K562 (cell line): ENCODE measurements around the gene ZNF594. TPM values are rescaled to one million over a fixed set of nuclear protein-coding genes. Genes with fewer than 3 reads are reported as not detected.
A peak's percentile ranks its signal among the peaks of the same experiment; 100 is the strongest.

Source experiments
- ATAC-seq: fragments of 200-7000 bp; cut with Tn5 transposase; 3 replicates; pipeline ENCODE4 v1.9.1; 2020; ENCODE audit warnings: moderate library complexity
- Bru-seq: library from RNA; stranded (reverse); fragments of 400-500 nt; gene quantifications from one replicate; lab custom pipeline; 2021; lab: Mats Ljungman, UMichigan
- BruChase-seq, 2 experiments: library from RNA; stranded (reverse); fragments of 400-500 nt; gene quantifications; one replicate each; lab custom pipeline; 2021; lab: Mats Ljungman, UMichigan
- BruUV-seq: library from RNA; stranded (reverse); fragments of 400-500 nt; replicated peaks from 2 replicates; lab custom pipeline; 2021; lab: Mats Ljungman, UMichigan
- CTCF ChIA-PET: fragments of 300-600 bp; formaldehyde crosslinking; extraction: SDS; loops from one replicate; lab custom pipeline; 2021; ENCODE audit warnings: low intra/inter-chr PET ratio; lab: Yijun Ruan, JAX
- POLR2A ChIA-PET: fragments of 300-600, 350-650 bp; sonication (Branson Sonifier 250); formaldehyde crosslinking; extraction: SDS; loops from one replicate; lab custom pipeline; 2021; ENCODE audit warnings: antibody characterized with exemption, inconsistent platforms; lab: Yijun Ruan, JAX
- DNase-seq, 4 experiments: peaks; one replicate each; pipeline versions ENCODE4 v3.0.0 to v3.0.0-alpha.2; 2011 to 2018; ENCODE audit warnings: low spot score in 3 of 4, mixed read lengths in 3 of 4; ENCODE audit errors: extremely low read depth in 1 of 4
- FAIRE-seq: peaks from 2 replicates; lab custom pipeline; 2011; peaks lifted over from hg19 to GRCh38; lab: Jason Lieb, UNC
- H2AFZ ChIP-seq: 2 replicates; pipeline ENCODE4 v1.6.0; 2011; ENCODE audit warnings: low read depth, low read length, control low read depth, inconsistent platforms
- H3K27ac ChIP-seq: fragments of 200-600 bp; 3 replicates; pipeline ENCODE4 v1.8.0; 2011; ENCODE audit warnings: low read depth, mild to moderate bottlenecking, control low read depth, inconsistent platforms, low read length, moderate library complexity, mixed read lengths; ENCODE audit errors: extremely low read depth
- H3K27me3 ChIP-seq, 2 experiments: fragments of 300-600 bp in 1 of 2; 2 replicates in 1 of 2; 3 replicates in 1 of 2; pipeline versions ENCODE4 v1.6.0 to v1.8.0; 2011; ENCODE audit warnings: inconsistent platforms in 2 of 2, low read length in 2 of 2, mild to moderate bottlenecking in 1 of 2, mixed read lengths in 1 of 2, moderate library complexity in 1 of 2; ENCODE audit not compliant: control insufficient read depth in 2 of 2, insufficient read depth in 2 of 2
- H3K36me3 ChIP-seq: fragments of 300-600 bp; 3 replicates; pipeline ENCODE4 v1.8.0; 2011; ENCODE audit warnings: mild to moderate bottlenecking, low read length, inconsistent platforms; ENCODE audit not compliant: control insufficient read depth, insufficient read depth
- H3K4me1 ChIP-seq, 2 experiments: fragments of 200-600 bp in 1 of 2; replicated peaks in 1 of 2; 2 replicates in 1 of 2; 3 replicates in 1 of 2; pipeline versions ENCODE4 v1.5.1 to v1.8.0; 2011; ENCODE audit warnings: inconsistent platforms in 2 of 2, low read length in 2 of 2, mild to moderate bottlenecking in 1 of 2, mixed read lengths in 1 of 2, moderate library complexity in 1 of 2; ENCODE audit not compliant: control insufficient read depth in 2 of 2, insufficient read depth in 2 of 2
- H3K4me2 ChIP-seq: 2 replicates; pipeline ENCODE4 v1.6.1; 2011; ENCODE audit warnings: low read length, control low read depth, inconsistent platforms, mixed read lengths; ENCODE audit not compliant: insufficient read depth
- H3K4me3 ChIP-seq: fragments of 200-600 bp; sonication (generic), shearing (Covaris generic); 2 replicates; pipeline ENCODE4 v1.5.1; 2016; ENCODE audit warnings: control low read depth, inconsistent platforms
- H3K79me2 ChIP-seq: fragments of 200-600 bp; 3 replicates; pipeline ENCODE4 v1.8.0; 2011; ENCODE audit warnings: low read length, inconsistent platforms; ENCODE audit not compliant: control insufficient read depth, insufficient read depth
- H3K9ac ChIP-seq, 2 experiments: 2 replicates each; pipeline versions ENCODE4 v1.6.0 to v1.6.1; 2011; ENCODE audit warnings: low read depth in 2 of 2, low read length in 2 of 2, control low read depth in 1 of 2, inconsistent platforms in 1 of 2, mild to moderate bottlenecking in 1 of 2, mixed read lengths in 1 of 2; ENCODE audit not compliant: insufficient read depth in 1 of 2
- H3K9me1 ChIP-seq: one replicate; pipeline ENCODE4 v1.6.0; 2011; ENCODE audit warnings: inconsistent platforms, mild to moderate bottlenecking, low read length, moderate library complexity; ENCODE audit not compliant: control insufficient read depth, insufficient read depth
- H3K9me3 ChIP-seq: replicated peaks from 2 replicates; pipeline ENCODE4 v1.5.1; 2011; ENCODE audit warnings: low read depth, low read length, inconsistent platforms; ENCODE audit not compliant: control insufficient read depth, insufficient read depth
- H4K20me1 ChIP-seq: replicated peaks from 2 replicates; pipeline ENCODE4 v1.6.1; 2011; ENCODE audit warnings: low read length, inconsistent platforms, mixed read lengths; ENCODE audit not compliant: control insufficient read depth, insufficient read depth
- NFE2 ChIP-seq: IDR thresholded peaks from 2 replicates; pipeline ENCODE4 v1.6.1; 2014; ENCODE audit warnings: antibody characterized with exemption, low read depth
- NR2C2 ChIP-seq, 2 experiments: fragments of 200-800 bp in 1 of 2; sonication (Bioruptor generic) in 1 of 2; sonication (generic) in 1 of 2; formaldehyde crosslinking in 1 of 2; IDR thresholded peaks; 2 replicates each; pipeline versions ENCODE4 v1.6.1 to v1.8.0; 2016 to 2022; ENCODE audit warnings: mild to moderate bottlenecking in 1 of 2, missing compliant biosample characterization in 1 of 2, missing genetic modification characterization in 1 of 2, missing genetic modification reagents in 1 of 2
- RBFOX2 ChIP-seq: fragments of 200-400 bp; formaldehyde crosslinking; IDR thresholded peaks from 2 replicates; pipeline ENCODE4 v1.6.1; 2017; ENCODE audit warnings: low read depth, mild to moderate bottlenecking, low read length, moderate library complexity
- ZBTB7A ChIP-seq: IDR thresholded peaks from 2 replicates; pipeline ENCODE4 v1.6.1; 2011; ENCODE audit warnings: low read depth, mild to moderate bottlenecking, low read length, moderate library complexity, borderline replicate concordance; ENCODE audit not compliant: control insufficient read depth
- WGBS: fragments of 100-300 bp; shearing (Covaris generic); methylation state at CpG from one replicate; pipeline ENCODE4 v1.1.6; 2016; ENCODE audit warnings: low coverage, mixed read lengths; ENCODE audit not compliant: insufficient coverage; ENCODE audit errors: missing lambda C conversion rate; 5-methylcytosine and 5-hydroxymethylcytosine counted together
- in situ Hi-C: fragments of 300-500 bp; cut with MboI; formaldehyde crosslinking; loops from 4 replicates; pipeline ENCODE4 v1.15.0; 2018; ENCODE audit warnings: inconsistent platforms, mixed read lengths
- intact Hi-C: fragments of 100-400 bp; cut with micrococcal nuclease; formaldehyde crosslinking; loops from 2 replicates; pipeline ENCODE4 v1.14.2; 2022
- long read RNA-seq, 3 experiments: library from polyadenylated mRNA in 2 of 3; library from RNA in 1 of 3; unstranded in 2 of 3; stranded (forward) in 1 of 3; transcript quantifications; one replicate each; pipeline ENCODE4 v2.0.0, GENCODE V29; 2019 to 2022
- polyA minus RNA-seq, 3 experiments: library from RNA; depleted of rRNA, polyadenylated mRNA; stranded (reverse); fragments of >200 nt; gene quantifications; 2 replicates each; pipeline ENCODE4 v1.2.3, GENCODE V29; 2011
- polyA plus RNA-seq, 8 experiments: library from polyadenylated mRNA; depleted of rRNA in 4 of 8; stranded (reverse) in 5 of 8; unstranded in 3 of 8; fragments of >200 nt; fragmentation: Nextera tagmentation in 2 of 8; fragmentation: Illumina TruSeq in 1 of 8; extraction: Ambion mirVana in 2 of 8; extraction: Trizol in 1 of 8; gene quantifications; 2 replicates each; pipeline versions ENCODE4 v1.2.1 to v1.2.3, GENCODE V29; 2011 to 2014; ENCODE audit warnings: inconsistent platforms in 1 of 8, missing spikeins in 1 of 8
- total RNA-seq, 7 experiments: library from RNA; depleted of rRNA in 6 of 7; stranded (reverse); fragments of >200 nt in 6 of 7; fragmentation: Illumina TruSeq in 2 of 7; extraction: Trizol in 2 of 7; gene quantifications; 2 replicates each; pipeline versions ENCODE4 v1.2.1 to v1.2.3, GENCODE V29; 2011 to 2021; ENCODE audit warnings: low replicate concordance in 1 of 7
- TF ChIP-seq, protein P1 (sequence below), 3 experiments: fragments of 200-800 bp in 1 of 3; fragments of 250-450 bp in 1 of 3; fragments of 450-650 bp in 1 of 3; sonication (Bioruptor Pico) in 1 of 3; sonication (Bioruptor generic) in 1 of 3; formaldehyde crosslinking in 1 of 3; IDR thresholded peaks; 2 replicates each; pipeline versions ENCODE4 v1.6.1 to v1.8.0; 2016 to 2022; ENCODE audit warnings: mild to moderate bottlenecking in 2 of 3, missing genetic modification characterization in 2 of 3, missing compliant biosample characterization in 1 of 3, moderate library complexity in 1 of 3
- TF ChIP-seq, protein P2 (sequence below), 2 experiments: fragments of 200-800 bp in 1 of 2; sonication (Bioruptor generic) in 1 of 2; sonication (generic) in 1 of 2; formaldehyde crosslinking in 1 of 2; IDR thresholded peaks in 1 of 2; conservative IDR thresholded peaks in 1 of 2; 2 replicates each; pipeline versions ENCODE4 v1.5.0 to v1.6.1; 2016 to 2020; ENCODE audit warnings: missing compliant biosample characterization in 1 of 2, missing genetic modification characterization in 1 of 2, missing genetic modification reagents in 1 of 2

The ZNF594 gene
- total RNA-seq (2011; cell fraction: chromatin; rRNA removed; ENCODE audit: low replicate concordance): 6.0 and 8.7 TPM in 2 replicates
- total RNA-seq (2011; cell fraction: nucleolus; rRNA removed): 6.2 and 6.3 TPM in 2 replicates
- total RNA-seq (2011; cell fraction: nucleoplasm; rRNA removed): 6.0 and 6.5 TPM in 2 replicates
- total RNA-seq (2014; rRNA removed): 3.4 and 4.5 TPM in 2 replicates
- 3.3 and 3.6 TPM in 2 replicates for total RNA-seq (2014; rRNA removed; fragmentation: Illumina TruSeq; extraction: Trizol)
- total RNA-seq (2015; rRNA removed; fragmentation: Illumina TruSeq; extraction: Trizol): 3.2 and 3.5 TPM in 2 replicates
- 2.2 and 2.7 TPM in 2 replicates for total RNA-seq (2021)
- polyA plus RNA-seq (2011; rRNA removed): 2.5 and 2.6 TPM in 2 replicates
- 0.97 and 1.5 TPM in 2 replicates for polyA plus RNA-seq (2011; cell fraction: cytosol; rRNA removed)
- 3.4 and 4.6 TPM in 2 replicates for polyA plus RNA-seq (2011; cell fraction: nucleus; rRNA removed)
- polyA plus RNA-seq (2012): 1.3 and 3.0 TPM in 2 replicates
- 1.9 and 2.0 TPM in 2 replicates for polyA plus RNA-seq (2014; fragmentation: Illumina TruSeq; extraction: Trizol)
- under 1 TPM; 0.24 to 0.41 TPM for polyA plus RNA-seq (2014; fragmentation: Nextera tagmentation; extraction: Ambion mirVana)
- 4.1 and 4.7 TPM in 2 replicates for polyA plus RNA-seq (2014; rRNA removed)
- 2.0 and 4.0 TPM in 2 replicates for polyA minus RNA-seq (2011; rRNA and poly(A)+ RNA removed)
- polyA minus RNA-seq (2011; cell fraction: cytosol; rRNA and poly(A)+ RNA removed): 1.3 and 3.5 TPM in 2 replicates
- 6.1 and 8.3 TPM in 2 replicates for polyA minus RNA-seq (2011; cell fraction: nucleus; rRNA and poly(A)+ RNA removed)
- Bru-seq, nascent RNA: percentile 67 among the genes with signal in this experiment
- percentile 65 among the genes with signal in this experiment for BruChase-seq, experiment 1, labeled RNA remaining after a 2-hour chase
- percentile 53 among the genes with signal in this experiment for BruChase-seq, experiment 2, labeled RNA remaining after a 6-hour chase
- long read RNA-seq, experiment 1, partial matches to known transcripts: 0 of 2 reads
- long read RNA-seq, experiment 1, other reads (novel, unspliced or antisense): 1 of 2 reads
- long read RNA-seq, experiment 2: 0 reads
- long read RNA-seq, experiment 3: 0 reads

DNA sequence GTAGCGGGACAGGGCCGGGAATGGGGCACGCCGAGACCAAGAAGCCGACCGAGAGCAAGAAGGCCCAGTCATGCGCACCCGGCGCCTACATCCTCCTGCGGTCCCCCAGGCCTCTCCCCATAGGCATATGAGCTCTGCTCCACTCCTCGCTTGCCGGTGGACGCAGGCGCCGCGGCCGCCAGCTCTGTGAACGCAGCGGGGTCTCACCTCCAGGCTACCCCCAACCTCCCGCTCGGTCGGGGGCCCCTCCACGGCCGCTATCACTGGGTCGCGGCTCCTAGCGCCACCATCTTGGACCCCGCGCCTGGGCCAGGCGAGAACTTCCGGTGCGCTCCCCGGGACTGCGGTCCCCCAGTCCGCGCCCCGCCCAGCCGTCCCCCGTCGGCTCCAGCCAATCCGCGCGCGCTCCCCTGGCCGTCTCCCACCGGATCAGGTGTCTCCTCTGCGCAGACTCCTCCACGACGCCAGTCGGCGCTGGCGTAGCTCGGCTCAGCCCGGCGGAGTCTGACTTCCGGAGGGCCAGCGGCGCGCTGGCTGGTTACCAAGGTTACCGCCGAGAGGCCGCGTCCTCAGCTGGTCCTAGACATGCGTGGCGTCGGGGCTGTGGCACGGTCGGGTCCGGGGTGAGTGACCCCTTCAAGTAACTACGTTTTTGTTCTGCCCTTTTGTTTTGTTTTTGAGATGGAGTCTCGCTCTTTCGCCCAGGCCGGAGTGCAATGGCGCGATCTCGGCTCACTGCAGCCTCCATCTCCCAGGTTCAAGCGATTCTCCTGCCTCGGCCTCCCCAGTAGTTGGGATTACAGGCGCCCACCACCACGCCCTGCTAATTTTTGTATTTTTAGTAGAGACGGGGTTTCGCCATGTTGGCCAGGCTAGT, at the start of gene ZNF594:
Gene ZNF594, minus strand, starts transcription at position 328 of the 877 bp plus-strand sequence. CDS start 7,612 bp downstream, outside the sequence.
- in situ Hi-C loops: no loop called here
- peaks cover 7% of the 10 kb centered on the region; the same call in 2 of the 3 replicates for H3K79me2 ChIP-seq
- BruUV-seq: no TSS peak
- ATAC-seq: peak; percentile 100
- peak within 1 kb of the TSS; percentile 87 for H3K4me3 ChIP-seq
- no peaks in the 10 kb centered on the region for H3K27me3 ChIP-seq
- POLR2A ChIA-PET: interaction anchor here (0.6 to 1.0 kb wide), 2 partner anchors 67 to 228 kb away, joined by 4 to 5 read pairs; partner anchors contain the start of gene NUP88
- DNase-seq: peak; percentile 93 to 97 (median 96)
- peaks cover 0 to 5% of the 10 kb centered on the region in 2 experiments; a peak in 3 of 5 replicates for H3K4me1 ChIP-seq
- H3K9ac ChIP-seq: peak within 1 kb of the TSS; percentile 62 to 93
- CTCF ChIA-PET: interaction anchor here (0.6 kb wide), 1 partner anchor 9 kb away, joined by 4 read pairs; no protein-coding TSS in a partner anchor
- no peaks in the 10 kb centered on the region for H4K20me1 ChIP-seq
- H3K27ac ChIP-seq: peak within 1 kb of the TSS; percentile 72
- peaks cover 2% of the 10 kb centered on the region for H3K9me3 ChIP-seq
- H3K9me1 ChIP-seq: no peaks in the 10 kb centered on the region
- H2AFZ ChIP-seq: peak within 1 kb of the TSS; percentile 94
- peak; percentile 85 for FAIRE-seq
- 0 out of 3 replicates have a peak, but pooled peaks cover 2% of the 10 kb centered on the region for H3K36me3 ChIP-seq
- peak within 1 kb of the TSS; percentile 91 for H3K4me2 ChIP-seq
- intact Hi-C loops: no loop called here
- 16% methylated on average over 58 of the region's 82 CpGs for WGBS
- TF ChIP-seq NR2C2 (CRISPR knock-in tag; IDR thresholded peaks at IDR 0.05) (no peak), NR2C2 (tag; IDR thresholded peaks at IDR 0.05) (peak; percentile 83), NFE2 (no peak), RBFOX2 (peak; percentile 92), ZBTB7A (peak; percentile 60; the same call in 1 of the 2 replicates)
- TF ChIP-seq, protein P1, sequence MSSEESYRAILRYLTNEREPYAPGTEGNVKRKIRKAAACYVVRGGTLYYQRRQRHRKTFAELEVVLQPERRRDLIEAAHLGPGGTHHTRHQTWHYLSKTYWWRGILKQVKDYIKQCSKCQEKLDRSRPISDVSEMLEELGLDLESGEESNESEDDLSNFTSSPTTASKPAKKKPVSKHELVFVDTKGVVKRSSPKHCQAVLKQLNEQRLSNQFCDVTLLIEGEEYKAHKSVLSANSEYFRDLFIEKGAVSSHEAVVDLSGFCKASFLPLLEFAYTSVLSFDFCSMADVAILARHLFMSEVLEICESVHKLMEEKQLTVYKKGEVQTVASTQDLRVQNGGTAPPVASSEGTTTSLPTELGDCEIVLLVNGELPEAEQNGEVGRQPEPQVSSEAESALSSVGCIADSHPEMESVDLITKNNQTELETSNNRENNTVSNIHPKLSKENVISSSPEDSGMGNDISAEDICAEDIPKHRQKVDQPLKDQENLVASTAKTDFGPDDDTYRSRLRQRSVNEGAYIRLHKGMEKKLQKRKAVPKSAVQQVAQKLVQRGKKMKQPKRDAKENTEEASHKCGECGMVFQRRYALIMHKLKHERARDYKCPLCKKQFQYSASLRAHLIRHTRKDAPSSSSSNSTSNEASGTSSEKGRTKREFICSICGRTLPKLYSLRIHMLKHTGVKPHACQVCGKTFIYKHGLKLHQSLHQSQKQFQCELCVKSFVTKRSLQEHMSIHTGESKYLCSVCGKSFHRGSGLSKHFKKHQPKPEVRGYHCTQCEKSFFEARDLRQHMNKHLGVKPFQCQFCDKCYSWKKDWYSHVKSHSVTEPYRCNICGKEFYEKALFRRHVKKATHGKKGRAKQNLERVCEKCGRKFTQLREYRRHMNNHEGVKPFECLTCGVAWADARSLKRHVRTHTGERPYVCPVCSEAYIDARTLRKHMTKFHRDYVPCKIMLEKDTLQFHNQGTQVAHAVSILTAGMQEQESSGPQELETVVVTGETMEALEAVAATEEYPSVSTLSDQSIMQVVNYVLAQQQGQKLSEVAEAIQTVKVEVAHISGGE (CRISPR knock-in tag; IDR thresholded peaks at IDR 0.05): peak; percentile 79 to 94 (median 80); a peak in 5 of 6 replicates
- TF ChIP-seq, protein P2, sequence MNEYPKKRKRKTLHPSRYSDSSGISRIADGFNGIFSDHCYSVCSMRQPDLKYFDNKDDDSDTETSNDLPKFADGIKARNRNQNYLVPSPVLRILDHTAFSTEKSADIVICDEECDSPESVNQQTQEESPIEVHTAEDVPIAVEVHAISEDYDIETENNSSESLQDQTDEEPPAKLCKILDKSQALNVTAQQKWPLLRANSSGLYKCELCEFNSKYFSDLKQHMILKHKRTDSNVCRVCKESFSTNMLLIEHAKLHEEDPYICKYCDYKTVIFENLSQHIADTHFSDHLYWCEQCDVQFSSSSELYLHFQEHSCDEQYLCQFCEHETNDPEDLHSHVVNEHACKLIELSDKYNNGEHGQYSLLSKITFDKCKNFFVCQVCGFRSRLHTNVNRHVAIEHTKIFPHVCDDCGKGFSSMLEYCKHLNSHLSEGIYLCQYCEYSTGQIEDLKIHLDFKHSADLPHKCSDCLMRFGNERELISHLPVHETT (CRISPR knock-in tag; conservative IDR thresholded peaks at IDR 0.05 in 1 of 2, IDR thresholded peaks at IDR 0.05 in 1 of 2): peak in 1 of 2 experiments; percentile 35; a peak in 1 of 4 replicates
